ENCODE results near the gene SPON2.
A peak's percentile ranks its signal among the peaks of the same experiment; 100 is the strongest.

SPON2 gene

DNA sequence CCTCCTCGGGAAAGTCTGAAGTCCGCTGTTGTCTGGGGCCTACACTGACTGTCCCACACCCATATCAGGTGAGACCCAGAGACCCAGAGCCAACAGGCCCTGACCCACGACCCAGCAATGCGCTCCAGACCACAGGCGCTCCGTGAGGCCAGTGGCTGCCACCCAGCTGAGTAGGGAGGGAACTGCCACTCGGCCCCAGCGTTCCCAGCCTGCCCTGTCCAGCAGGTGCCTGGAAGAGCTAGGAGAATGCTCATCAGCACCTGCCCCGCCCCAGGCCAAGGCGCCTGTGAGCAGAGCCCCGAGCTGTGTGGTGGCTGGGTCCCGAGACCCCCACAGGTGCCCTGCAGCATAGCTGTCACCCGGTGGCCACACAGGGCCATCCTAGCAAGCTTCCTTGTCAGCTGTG lies 2.7 kb downstream of the SPON2 start:
- no peak for DNase-seq (ENCODE audit: low spot score)
- no peak for TF ChIP-seq CTCF (conservative IDR thresholded peaks at IDR 0.05; ENCODE audit: low read depth)
- H3K27ac ChIP-seq, result 0 out of 2 replicates have a peak overlapping the region, but pooled peaks have one; percentile 7
- ChIA-PET POLR2A (ENCODE audit: low non-redundant PET) (no interaction called here), CTCF (no interaction called here)

GRCh38 chr4:1169171-1169671 lies 3.2 kb downstream of the SPON2 start:
- TF ChIP-seq CTCF (conservative IDR thresholded peaks at IDR 0.05; ENCODE audit: low read depth), result no peak
- CTCF ChIA-PET, result interaction anchor here (0.5 kb wide), 1 partner anchor 11 kb away, joined by 4 read pairs; no protein-coding TSS in a partner anchor
- DNase-seq (ENCODE audit: low spot score), result no peak
- H3K27ac ChIP-seq, result peak overlapping the region; percentile 64
- POLR2A ChIA-PET (ENCODE audit: low non-redundant PET), result no interaction called here

- ChIA-PET POLR2A (ENCODE audit: low non-redundant PET) (interaction anchor here (0.5 kb wide), 1 partner anchor 181 kb away, joined by 3 read pairs; no protein-coding TSS in a partner anchor), CTCF (interaction anchor here (0.5 kb wide), 1 partner anchor 12 kb away, joined by 4 read pairs; no protein-coding TSS in a partner anchor)
- DNase-seq (ENCODE audit: low spot score), result no peak
- TF ChIP-seq CTCF (conservative IDR thresholded peaks at IDR 0.05; ENCODE audit: low read depth), result no peak
- H3K27ac ChIP-seq, result peak overlapping the region; percentile 64
These were observed 3.9 kb downstream of the SPON2 start for GRCh38 chr4:1168191-1169101.

- peak overlapping the region; percentile 64 for H3K27ac ChIP-seq
- CTCF ChIA-PET, result interaction anchor here (0.5 to 0.7 kb wide), 3 partner anchors 10 to 24 kb away, joined by 3 to 4 read pairs (median 4); no protein-coding TSS in a partner anchor
- DNase-seq (ENCODE audit: low spot score), result peak; percentile 52
- POLR2A ChIA-PET (ENCODE audit: low non-redundant PET), result no interaction called here
- TF ChIP-seq CTCF (conservative IDR thresholded peaks at IDR 0.05; ENCODE audit: low read depth), result peak; percentile 91
These were observed 5.0 kb downstream of the SPON2 start for GRCh38 chr4:1167244-1167949.

GRCh38 chr4:1166509-1167243 lies 5.7 kb downstream of the SPON2 start:
- peak overlapping the region; percentile 64 for H3K27ac ChIP-seq
- CTCF ChIA-PET, result interaction anchor here (0.5 to 0.7 kb wide), 3 partner anchors 9 to 25 kb away, joined by 3 to 4 read pairs (median 4); no protein-coding TSS in a partner anchor
- POLR2A ChIA-PET (ENCODE audit: low non-redundant PET), result no interaction called here

More at GRCh38 chr4:1166509-1167243, 5.7 kb downstream of the SPON2 start:
- no peak for DNase-seq (ENCODE audit: low spot score)
- no peak for TF ChIP-seq CTCF (conservative IDR thresholded peaks at IDR 0.05; ENCODE audit: low read depth)

All from RWPE1 (cell line).